Peyer's patch (tissue), 4 donors: ENCODE measurements around the gene PTPRE. TPM values are rescaled to one million over a fixed set of nuclear protein-coding genes. Genes with fewer than 3 reads are reported as not detected.

Experiments
- DNase-seq, 3 donors: peaks; one replicate each; pipeline ENCODE4 v3.0.0-alpha.2; 2017 to 2019
- H3K27ac ChIP-seq, 4 donors: fragments of 200-600 bp; sonication (generic); one replicate each; pipeline ENCODE4 v1.5.1; 2016 to 2019
- H3K27me3 ChIP-seq, 2 donors: fragments of 200-600 bp; sonication (generic); one replicate each; pipeline ENCODE4 v1.5.1; 2019
- H3K36me3 ChIP-seq, 3 donors: fragments of 200-600 bp; sonication (generic); one replicate each; pipeline ENCODE4 v1.5.1; 2016 to 2019
- H3K4me1 ChIP-seq, 4 donors: fragments of 200-600 bp; sonication (generic); one replicate each; pipeline ENCODE4 v1.5.1; 2016 to 2019
- H3K4me3 ChIP-seq, 4 donors: fragments of 200-600 bp; sonication (generic); 1 replicate in 3 of 4; 2 replicates in 1 of 4; pipeline ENCODE4 v1.5.1; 2016 to 2019; ENCODE audit warnings: mild to moderate bottlenecking in 1 of 4
- H3K9me3 ChIP-seq, 4 donors: fragments of 200-600 bp; sonication (generic); one replicate each; pipeline ENCODE4 v1.5.1; 2016 to 2019; ENCODE audit warnings: mild to moderate bottlenecking in 1 of 4
- CTCF ChIP-seq, 6 experiments: fragments of 450-650 bp in 4 of 6; fragments of 200-600 bp in 2 of 6; sonication (generic) in 1 of 6; IDR thresholded peaks; one replicate each; pipeline ENCODE4 v1.5.1; 2017 to 2019; ENCODE audit warnings: antibody characterized with exemption in 6 of 6, mild to moderate bottlenecking in 3 of 6, moderate library complexity in 1 of 6
- POLR2A ChIP-seq, 2 donors: fragments of 450-650 bp; IDR thresholded peaks; one replicate each; pipeline ENCODE4 v1.5.1; 2017; ENCODE audit warnings: antibody characterized with exemption in 2 of 2, mild to moderate bottlenecking in 2 of 2, moderate library complexity in 2 of 2
- total RNA-seq, 4 donors: library from RNA; depleted of rRNA; stranded (reverse); fragments of >200 nt; gene quantifications; one replicate each; pipeline ENCODE4 v1.1.0, GENCODE V29; 2016

Gene PTPRE
- total RNA-seq, 4 donors from 2014 or later: 24.0 to 48.7 (median 35.4) TPM

GRCh38 chr10:128116187-128116586 lies 209.3 kb downstream of the PTPRE start:
- H3K4me3 ChIP-seq: no peak overlapping the region
- no peaks in the 10 kb centered on the region for H3K9me3 ChIP-seq
- no peaks in the 10 kb centered on the region for H3K27me3 ChIP-seq
- TF ChIP-seq CTCF (IDR thresholded peaks at IDR 0.05) (no peak), POLR2A (IDR thresholded peaks at IDR 0.05) (no peak)
- no peaks in the 10 kb centered on the region for H3K36me3 ChIP-seq
- no peaks in the 10 kb centered on the region for H3K4me1 ChIP-seq
- H3K27ac ChIP-seq: no peak overlapping the region
- no peak for DNase-seq

- H3K4me3 ChIP-seq: no peak overlapping the region
- H3K27me3 ChIP-seq: no peaks in the 10 kb centered on the region
- H3K36me3 ChIP-seq: no peaks in the 10 kb centered on the region
- DNase-seq: no peak
- no peaks in the 10 kb centered on the region for H3K4me1 ChIP-seq
- TF ChIP-seq CTCF (IDR thresholded peaks at IDR 0.05) (no peak), POLR2A (IDR thresholded peaks at IDR 0.05) (no peak)
- no peaks in the 10 kb centered on the region for H3K9me3 ChIP-seq
- no peak overlapping the region for H3K27ac ChIP-seq
These were observed 210.1 kb downstream of the PTPRE start for GRCh38 chr10:128116851-128117615.

- H3K27me3 ChIP-seq: no peaks in the 10 kb centered on the region
- no peak overlapping the region for H3K27ac ChIP-seq
- no peaks in the 10 kb centered on the region for H3K36me3 ChIP-seq
- H3K9me3 ChIP-seq: no peaks in the 10 kb centered on the region
- no peak overlapping the region for H3K4me3 ChIP-seq
- H3K4me1 ChIP-seq: peaks cover 0 to 17% (median 8%) of the 10 kb centered on the region in 4 donors
- TF ChIP-seq POLR2A (IDR thresholded peaks at IDR 0.05) (no peak), CTCF (IDR thresholded peaks at IDR 0.05) (no peak)
- no peak for DNase-seq
These were observed 215.0 kb downstream of the PTPRE start for GRCh38 chr10:128121750-128122412.

- Histone ChIP-seq H3K27ac (no peak overlapping the region), H3K27me3 (no peaks in the 10 kb centered on the region), H3K4me1 (peaks cover 0 to 17% (median 8%) of the 10 kb centered on the region in 4 donors), H3K36me3 (no peaks in the 10 kb centered on the region), H3K4me3 (no peak overlapping the region), H3K9me3 (no peaks in the 10 kb centered on the region)
- TF ChIP-seq CTCF (IDR thresholded peaks at IDR 0.05): no peak
- no peak for TF ChIP-seq POLR2A (IDR thresholded peaks at IDR 0.05)
- no peak for DNase-seq
These were observed 216.0 kb downstream of the PTPRE start for GRCh38 chr10:128122931-128123330.

GRCh38 chr10:128123846-128124245 lies 216.9 kb downstream of the PTPRE start:
- H3K4me1 ChIP-seq: peaks cover 0 to 17% (median 8%) of the 10 kb centered on the region in 4 donors
- H3K9me3 ChIP-seq: no peaks in the 10 kb centered on the region
- no peaks in the 10 kb centered on the region for H3K27me3 ChIP-seq
- DNase-seq: no peak
- no peaks in the 10 kb centered on the region for H3K36me3 ChIP-seq
- TF ChIP-seq CTCF (IDR thresholded peaks at IDR 0.05): no peak
- TF ChIP-seq POLR2A (IDR thresholded peaks at IDR 0.05): no peak
- no peak overlapping the region for H3K4me3 ChIP-seq
- no peak overlapping the region for H3K27ac ChIP-seq
